ENCODE data around the gene UBE3B.

The UBE3B gene

GRCh38 chr12:109493090-109493489, 15.7 kb downstream of the UBE3B start:
- H3K18ac ChIP-seq (ENCODE audit: low read depth in 1 of 2, low read length in 2 of 2): no peak overlapping the region
- peaks cover 30 to 90% of the 10 kb centered on the region in 2 experiments for H3K36me3 ChIP-seq (ENCODE audit: control insufficient read depth in 1 of 2, insufficient read depth in 2 of 2, low read depth in 1 of 2, low read length in 2 of 2)
- H4K8ac ChIP-seq (ENCODE audit: low read length): no peak overlapping the region
- H4K91ac ChIP-seq (ENCODE audit: low read length): no peak overlapping the region
- DNase-seq: no peak
- no peak overlapping the region for H2BK12ac ChIP-seq (ENCODE audit: low read length in 2 of 2)
- H3K4ac ChIP-seq (ENCODE audit: low read depth in 1 of 2, low read length in 2 of 2): no peak overlapping the region
- H2BK5ac ChIP-seq (ENCODE audit: low read depth, low read length, poor library complexity, severe bottlenecking): no peak overlapping the region
- no peak overlapping the region for H3K14ac ChIP-seq (ENCODE audit: low read length in 2 of 2)
- H3K23ac ChIP-seq (ENCODE audit: low read length in 2 of 2): no peak overlapping the region
- H3K4me3 ChIP-seq (ENCODE audit: insufficient read depth in 1 of 2, low read depth in 1 of 2, low read length in 2 of 2): no peak overlapping the region
- no peak overlapping the region for H2BK15ac ChIP-seq (ENCODE audit: low read depth, poor library complexity, severe bottlenecking)
- H3K27me3 ChIP-seq (ENCODE audit: control insufficient read depth in 1 of 2, insufficient read depth in 1 of 2, low read length in 2 of 2): no peaks in the 10 kb centered on the region
- no peak overlapping the region for H2AFZ ChIP-seq (ENCODE audit: low read depth, low read length)
- no peak overlapping the region for H2BK120ac ChIP-seq (ENCODE audit: low read depth, low read length)
- no peaks in the 10 kb centered on the region for H3K4me1 ChIP-seq (ENCODE audit: control insufficient read depth, insufficient read depth, low read depth, low read length)
- H3K9ac ChIP-seq (ENCODE audit: low read length): no peak overlapping the region
- H3K9me3 ChIP-seq (ENCODE audit: control insufficient read depth, low read length): no peaks in the 10 kb centered on the region
- no peak overlapping the region for H3K27ac ChIP-seq (ENCODE audit: low read length, poor library complexity, severe bottlenecking)
- no peak overlapping the region for H2AK5ac ChIP-seq (ENCODE audit: low read length, severe bottlenecking)
- no peaks in the 10 kb centered on the region for H3K79me1 ChIP-seq (replicated peaks; ENCODE audit: low read length, poor library complexity, severe bottlenecking)
- no peak overlapping the region for H3K4me2 ChIP-seq (ENCODE audit: low read length, poor library complexity, severe bottlenecking)

DNA sequence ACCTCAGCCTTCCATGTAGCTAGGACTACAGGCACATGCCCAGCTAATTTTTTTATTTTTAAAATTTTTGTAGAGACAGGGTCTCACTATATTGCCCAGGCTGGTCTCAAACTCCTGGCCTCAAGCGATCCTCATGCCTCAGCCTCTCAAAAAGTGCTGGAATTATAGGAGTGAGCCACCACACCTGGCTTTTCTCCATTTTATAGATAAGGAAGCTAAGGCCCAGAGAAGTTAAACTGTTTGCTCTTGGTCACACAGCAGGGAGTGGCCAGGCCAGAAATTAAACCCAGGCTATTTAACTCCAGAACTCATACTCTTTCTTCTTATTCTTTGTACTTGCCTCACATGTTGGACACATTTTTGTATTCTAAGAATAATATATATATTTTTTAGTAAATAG, 16.5 kb downstream of the UBE3B start:
- H3K9me3 ChIP-seq (ENCODE audit: control insufficient read depth, low read length): no peaks in the 10 kb centered on the region
- H4K91ac ChIP-seq (ENCODE audit: low read length): no peak overlapping the region
- H2BK15ac ChIP-seq (ENCODE audit: low read depth, poor library complexity, severe bottlenecking): no peak overlapping the region
- H3K4me2 ChIP-seq (ENCODE audit: low read length, poor library complexity, severe bottlenecking): no peak overlapping the region
- no peaks in the 10 kb centered on the region for H3K4me1 ChIP-seq (ENCODE audit: control insufficient read depth, insufficient read depth, low read depth, low read length)
- H2BK12ac ChIP-seq (ENCODE audit: low read length in 2 of 2): no peak overlapping the region
- H3K27ac ChIP-seq (ENCODE audit: low read length, poor library complexity, severe bottlenecking): no peak overlapping the region
- no peak overlapping the region for H3K23ac ChIP-seq (ENCODE audit: low read length in 2 of 2)
- no peak overlapping the region for H2BK5ac ChIP-seq (ENCODE audit: low read depth, low read length, poor library complexity, severe bottlenecking)
- H2AK5ac ChIP-seq (ENCODE audit: low read length, severe bottlenecking): no peak overlapping the region
- no peak overlapping the region for H3K9ac ChIP-seq (ENCODE audit: low read length)
- DNase-seq: no peak
- peaks cover 26 to 91% of the 10 kb centered on the region in 2 experiments for H3K36me3 ChIP-seq (ENCODE audit: control insufficient read depth in 1 of 2, insufficient read depth in 2 of 2, low read depth in 1 of 2, low read length in 2 of 2)
- no peak overlapping the region for H3K4me3 ChIP-seq (ENCODE audit: insufficient read depth in 1 of 2, low read depth in 1 of 2, low read length in 2 of 2)
- H3K79me1 ChIP-seq (replicated peaks; ENCODE audit: low read length, poor library complexity, severe bottlenecking): no peaks in the 10 kb centered on the region
- no peak overlapping the region for H2BK120ac ChIP-seq (ENCODE audit: low read depth, low read length)
- no peaks in the 10 kb centered on the region for H3K27me3 ChIP-seq (ENCODE audit: control insufficient read depth in 1 of 2, insufficient read depth in 1 of 2, low read length in 2 of 2)
- no peak overlapping the region for H3K4ac ChIP-seq (ENCODE audit: low read depth in 1 of 2, low read length in 2 of 2)
- WGBS: 100% methylated on average over 1 of the region's 1 CpG
- no peak overlapping the region for H3K18ac ChIP-seq (ENCODE audit: low read depth in 1 of 2, low read length in 2 of 2)
- H3K14ac ChIP-seq (ENCODE audit: low read length in 2 of 2): no peak overlapping the region
- no peak overlapping the region for H4K8ac ChIP-seq (ENCODE audit: low read length)
- no peak overlapping the region for H2AFZ ChIP-seq (ENCODE audit: low read depth, low read length)

- 95% methylated on average over 7 of the region's 7 CpGs for WGBS
- Histone ChIP-seq H4K91ac (ENCODE audit: low read length) (no peak overlapping the region), H2BK15ac (ENCODE audit: low read depth, poor library complexity, severe bottlenecking) (no peak overlapping the region), H3K18ac (ENCODE audit: low read depth in 1 of 2, low read length in 2 of 2) (no peak overlapping the region), H2AFZ (ENCODE audit: low read depth, low read length) (no peak overlapping the region), H3K27ac (ENCODE audit: low read length, poor library complexity, severe bottlenecking) (no peak overlapping the region), H3K9me3 (ENCODE audit: control insufficient read depth, low read length) (no peaks in the 10 kb centered on the region), H3K79me1 (replicated peaks; ENCODE audit: low read length, poor library complexity, severe bottlenecking) (peaks cover 2% of the 10 kb centered on the region), H3K9ac (ENCODE audit: low read length) (no peak overlapping the region), H2BK12ac (ENCODE audit: low read length in 2 of 2) (no peak overlapping the region), H3K4me2 (ENCODE audit: low read length, poor library complexity, severe bottlenecking) (no peak overlapping the region), H3K4me3 (ENCODE audit: insufficient read depth in 1 of 2, low read depth in 1 of 2, low read length in 2 of 2) (no peak overlapping the region), H3K23ac (ENCODE audit: low read length in 2 of 2) (no peak overlapping the region), H3K4me1 (ENCODE audit: control insufficient read depth, insufficient read depth, low read depth, low read length) (no peaks in the 10 kb centered on the region), H2BK5ac (ENCODE audit: low read depth, low read length, poor library complexity, severe bottlenecking) (no peak overlapping the region), H3K36me3 (ENCODE audit: control insufficient read depth in 1 of 2, insufficient read depth in 2 of 2, low read depth in 1 of 2, low read length in 2 of 2) (peaks cover 25 to 91% of the 10 kb centered on the region in 2 experiments), H2AK5ac (ENCODE audit: low read length, severe bottlenecking) (no peak overlapping the region), H3K27me3 (ENCODE audit: control insufficient read depth in 1 of 2, insufficient read depth in 1 of 2, low read length in 2 of 2) (no peaks in the 10 kb centered on the region), H3K14ac (ENCODE audit: low read length in 2 of 2) (no peak overlapping the region), H4K8ac (ENCODE audit: low read length) (no peak overlapping the region), H3K4ac (ENCODE audit: low read depth in 1 of 2, low read length in 2 of 2) (no peak overlapping the region), H2BK120ac (ENCODE audit: low read depth, low read length) (no peak overlapping the region)
- no peak for DNase-seq
Measured at GRCh38 chr12:109494348-109494881, 17.0 kb downstream of the UBE3B start.

DNA sequence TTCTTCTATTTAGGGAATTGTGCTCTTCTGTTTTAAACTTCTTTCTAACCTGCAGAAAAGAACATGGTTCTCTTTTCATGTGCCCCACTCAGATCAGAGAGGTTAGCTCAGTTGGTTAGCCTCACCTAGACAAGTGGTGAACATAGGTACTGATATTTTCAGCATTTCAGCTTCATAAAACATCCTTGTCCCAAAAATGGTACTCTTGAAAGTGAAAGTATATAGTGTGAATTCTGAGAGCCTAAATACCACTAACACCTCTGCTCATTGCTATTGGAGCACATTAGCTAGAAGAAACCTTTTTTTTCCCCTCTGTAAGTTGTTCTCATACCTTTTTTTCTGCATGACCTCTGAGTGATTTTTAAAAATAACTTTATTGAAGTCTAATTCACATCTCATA, 17.6 kb downstream of the UBE3B start:
- H2BK5ac ChIP-seq (ENCODE audit: low read depth, low read length, poor library complexity, severe bottlenecking): no peak overlapping the region
- H3K9me3 ChIP-seq (ENCODE audit: control insufficient read depth, low read length): no peaks in the 10 kb centered on the region
- H3K9ac ChIP-seq (ENCODE audit: low read length): no peak overlapping the region
- H3K27me3 ChIP-seq (ENCODE audit: control insufficient read depth in 1 of 2, insufficient read depth in 1 of 2, low read length in 2 of 2): no peaks in the 10 kb centered on the region
- H2BK120ac ChIP-seq (ENCODE audit: low read depth, low read length): no peak overlapping the region
- H3K4me1 ChIP-seq (ENCODE audit: control insufficient read depth, insufficient read depth, low read depth, low read length): no peaks in the 10 kb centered on the region
- H2BK12ac ChIP-seq (ENCODE audit: low read length in 2 of 2): no peak overlapping the region
- H3K23ac ChIP-seq (ENCODE audit: low read length in 2 of 2): no peak overlapping the region
- H3K79me1 ChIP-seq (replicated peaks; ENCODE audit: low read length, poor library complexity, severe bottlenecking): peaks cover 4% of the 10 kb centered on the region
- H3K4me2 ChIP-seq (ENCODE audit: low read length, poor library complexity, severe bottlenecking): no peak overlapping the region
- DNase-seq: no peak
- no peak overlapping the region for H3K14ac ChIP-seq (ENCODE audit: low read length in 2 of 2)
- no peak overlapping the region for H2BK15ac ChIP-seq (ENCODE audit: low read depth, poor library complexity, severe bottlenecking)
- H3K4me3 ChIP-seq (ENCODE audit: insufficient read depth in 1 of 2, low read depth in 1 of 2, low read length in 2 of 2): no peak overlapping the region
- H2AK5ac ChIP-seq (ENCODE audit: low read length, severe bottlenecking): no peak overlapping the region
- H3K36me3 ChIP-seq (ENCODE audit: control insufficient read depth in 1 of 2, insufficient read depth in 2 of 2, low read depth in 1 of 2, low read length in 2 of 2): peaks cover 23 to 91% of the 10 kb centered on the region in 2 experiments
- no peak overlapping the region for H3K18ac ChIP-seq (ENCODE audit: low read depth in 1 of 2, low read length in 2 of 2)
- H4K8ac ChIP-seq (ENCODE audit: low read length): no peak overlapping the region
- no peak overlapping the region for H4K91ac ChIP-seq (ENCODE audit: low read length)
- H2AFZ ChIP-seq (ENCODE audit: low read depth, low read length): no peak overlapping the region
- no peak overlapping the region for H3K27ac ChIP-seq (ENCODE audit: low read length, poor library complexity, severe bottlenecking)
- H3K4ac ChIP-seq (ENCODE audit: low read depth in 1 of 2, low read length in 2 of 2): no peak overlapping the region

All from mesenchymal stem cell (in vitro differentiated cells and primary cell).